ENCODE measurements around the gene CLDN11.

Gene CLDN11

GRCh38 chr3:170473358-170473757 lies 54.7 kb downstream of the CLDN11 start:
- no peak for DNase-seq

GRCh38 chr3:170475092-170475685 lies 56.5 kb downstream of the CLDN11 start:
- DNase-seq, result no peak

- DNase-seq, result no peak
These were observed 57.6 kb downstream of the CLDN11 start for GRCh38 chr3:170476291-170476690.

DNA sequence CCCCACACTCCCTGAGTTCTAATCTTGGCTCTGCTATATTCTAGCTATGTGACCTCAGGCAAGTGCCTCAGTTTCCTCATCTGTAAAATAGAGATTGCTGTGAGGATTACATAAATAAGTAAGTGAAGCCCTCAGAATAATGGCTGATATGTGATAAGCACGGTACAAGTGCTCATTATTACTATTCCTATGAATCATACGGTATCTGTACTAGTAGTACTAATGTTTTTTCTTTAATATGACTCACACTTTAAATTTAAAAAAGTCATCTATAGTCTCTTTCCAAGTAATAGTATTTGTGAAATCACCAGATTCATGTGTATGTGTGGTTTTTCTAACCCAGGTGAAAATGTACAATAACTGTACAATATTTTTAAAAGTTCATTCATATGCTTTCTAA lies 58.7 kb downstream of the CLDN11 start:
- DNase-seq, result no peak

DNA sequence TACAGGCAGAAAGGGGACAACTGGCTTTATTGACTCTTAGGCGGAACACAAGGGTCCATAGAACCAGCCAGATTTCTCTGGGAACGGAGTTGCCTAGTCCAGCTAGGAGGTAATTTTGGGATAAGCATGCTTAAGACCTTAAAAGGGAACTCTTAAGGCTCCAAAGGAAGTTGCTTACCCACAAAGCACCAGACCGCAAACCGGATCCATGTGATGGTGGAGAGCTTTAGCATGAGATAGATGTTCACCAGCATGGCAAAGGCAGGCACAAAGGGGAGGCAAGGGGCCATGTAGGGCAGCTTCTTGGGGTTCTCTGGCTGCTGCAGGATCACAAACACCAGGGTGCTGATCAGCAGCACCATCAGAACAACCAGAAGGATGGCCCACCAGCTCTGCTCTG lies 61.4 kb downstream of the CLDN11 start:
- DNase-seq, result no peak

DNA sequence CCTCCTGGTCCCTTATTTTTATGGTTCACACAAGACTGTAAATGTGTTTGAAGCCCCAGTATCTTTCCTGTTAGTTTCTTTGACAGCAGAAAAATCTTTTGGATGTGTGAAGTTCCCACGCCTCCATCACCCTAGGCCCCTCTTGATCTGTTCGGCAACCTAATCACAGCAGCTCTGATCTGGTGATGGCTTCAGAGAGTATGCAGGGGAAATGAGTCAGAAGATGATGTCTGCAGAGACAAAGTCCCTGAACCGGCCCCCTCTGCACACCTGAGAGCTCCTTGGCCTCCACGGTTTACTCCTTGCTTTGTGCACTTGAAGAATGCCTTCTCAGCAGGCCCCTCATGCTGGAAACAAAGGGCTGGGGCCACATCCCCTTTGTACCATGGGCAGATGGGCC lies 63.5 kb downstream of the CLDN11 start:
- DNase-seq, result no peak

GRCh38 chr3:170483485-170484262 lies 65.0 kb downstream of the CLDN11 start:
- no peak for DNase-seq
